GM12878 (cell line): ENCODE measurements around the gene ERCC1. TPM values are rescaled to one million over a fixed set of nuclear protein-coding genes. Genes with fewer than 3 reads are reported as not detected.

Experiments
- ATAC-seq: fragments of 200-7000 bp; cut with Tn5 transposase; 3 replicates; pipeline ENCODE4 v1.9.1; 2020; ENCODE audit warnings: mild to moderate bottlenecking, moderate library complexity
- BruUV-seq: library from RNA; stranded (reverse); fragments of 400-500 nt; replicated peaks from 2 replicates; lab custom pipeline; 2021; lab: Mats Ljungman, UMichigan
- CTCF ChIA-PET: fragments of 300-600 bp; sonication (Branson Sonifier 250); formaldehyde crosslinking; extraction: SDS; loops from one replicate; lab custom pipeline; 2021; ENCODE audit warnings: inconsistent platforms; lab: Yijun Ruan, JAX
- POLR2A ChIA-PET: fragments of 350-600 bp; formaldehyde crosslinking; extraction: SDS; loops from one replicate; lab custom pipeline; 2021; ENCODE audit warnings: inconsistent platforms; lab: Charles Lee
- RAD21 ChIA-PET: fragments of 300-600 bp; sonication (Branson Sonifier 250); formaldehyde crosslinking; loops from one replicate; lab custom pipeline; 2023; ENCODE audit warnings: antibody characterized with exemption; ENCODE audit not compliant: unreplicated experiment; lab: Charles Lee
- SMC1A ChIA-PET: fragments of 300-600 bp; sonication (Branson Sonifier 250); formaldehyde crosslinking; loops from one replicate; lab custom pipeline; 2023; ENCODE audit not compliant: unreplicated experiment, uncharacterized antibody; lab: Charles Lee
- DNase-seq: peaks from one replicate; pipeline ENCODE4 v3.0.0-alpha.2; 2011; ENCODE audit warnings: low read depth, low spot score
- FAIRE-seq: peaks from 3 replicates; lab custom pipeline; 2011; peaks lifted over from hg19 to GRCh38; lab: Jason Lieb, UNC
- H2AFZ ChIP-seq: 2 replicates; pipeline ENCODE4 v1.6.0; 2011; ENCODE audit warnings: low read depth, low read length, control low read depth; ENCODE audit not compliant: control insufficient read depth
- H3K27ac ChIP-seq: 2 replicates; pipeline ENCODE4 v1.5.1; 2011; ENCODE audit warnings: control low read depth; ENCODE audit not compliant: control insufficient read depth, insufficient read depth
- H3K27me3 ChIP-seq, 2 experiments: replicated peaks in 1 of 2; 2 replicates each; pipeline versions ENCODE4 v1.6.0 to v1.6.1; 2011; ENCODE audit warnings: low read length in 1 of 2; ENCODE audit not compliant: control insufficient read depth in 2 of 2, insufficient read depth in 2 of 2
- H3K36me3 ChIP-seq, 2 experiments: 2 replicates each; pipeline ENCODE4 v1.5.1; 2011; ENCODE audit warnings: low read length in 1 of 2; ENCODE audit not compliant: control insufficient read depth in 2 of 2, insufficient read depth in 2 of 2
- H3K4me1 ChIP-seq: 2 replicates; pipeline ENCODE4 v1.6.1; 2011; ENCODE audit warnings: mild to moderate bottlenecking, low read length, moderate library complexity, mixed read lengths; ENCODE audit not compliant: control insufficient read depth, insufficient read depth
- H3K4me2 ChIP-seq: 2 replicates; pipeline ENCODE4 v1.6.0; 2011; ENCODE audit warnings: control low read depth; ENCODE audit not compliant: control insufficient read depth, insufficient read depth
- H3K4me3 ChIP-seq: fragments of 200-600 bp; sonication (generic); 2 replicates; pipeline ENCODE4 v1.5.1; 2016
- H3K79me2 ChIP-seq: 2 replicates; pipeline ENCODE4 v1.6.0; 2011; ENCODE audit warnings: low read length; ENCODE audit not compliant: control insufficient read depth, insufficient read depth
- H3K9ac ChIP-seq: 2 replicates; pipeline ENCODE4 v1.8.0; 2011; ENCODE audit warnings: low read length, control low read depth, mixed read lengths; ENCODE audit not compliant: control insufficient read depth, insufficient read depth
- H3K9me3 ChIP-seq: replicated peaks from 3 replicates; pipeline ENCODE4 v1.5.1; 2011; ENCODE audit warnings: mild to moderate bottlenecking, low read length; ENCODE audit not compliant: control insufficient read depth, insufficient read depth
- H4K20me1 ChIP-seq: 2 replicates; pipeline ENCODE4 v1.6.0; 2011; ENCODE audit not compliant: control insufficient read depth, insufficient read depth
- BACH1 ChIP-seq: fragments of 450-650 bp; IDR thresholded peaks from 2 replicates; pipeline ENCODE4 v1.6.1; 2017; ENCODE audit warnings: mild to moderate bottlenecking, borderline replicate concordance
- BCL3 ChIP-seq: IDR thresholded peaks from 2 replicates; pipeline ENCODE4 v1.6.1; 2011; ENCODE audit warnings: borderline replicate concordance, low read depth, mild to moderate bottlenecking, moderate library complexity, low read length; ENCODE audit not compliant: insufficient read depth, poor library complexity, severe bottlenecking
- HSF1 ChIP-seq: fragments of 150-350 bp; IDR thresholded peaks from 2 replicates; pipeline ENCODE4 v1.6.1; 2014; ENCODE audit warnings: mild to moderate bottlenecking, low read depth, low read length
- SMAD5 ChIP-seq: IDR thresholded peaks from 2 replicates; pipeline ENCODE4 v1.6.1; 2016; ENCODE audit warnings: antibody characterized with exemption, low read depth
- WGBS: methylation state at CpG from one replicate; pipeline ENCODE4 v1.1.6; 2016; ENCODE audit warnings: low lambda C conversion rate; ENCODE audit not compliant: insufficient replicate concordance, insufficient coverage; ENCODE audit errors: missing lambda C conversion rate; 5-methylcytosine and 5-hydroxymethylcytosine counted together
- in situ Hi-C: fragments of 300-500 bp; cut with MboI; formaldehyde crosslinking; loops from 9 replicates; pipeline ENCODE4 v1.14.3; 2018; ENCODE audit warnings: mixed read lengths
- intact Hi-C: fragments of 100-400 bp; cut with micrococcal nuclease; formaldehyde crosslinking; loops from one replicate; pipeline ENCODE4 v1.14.2; 2022; ENCODE audit not compliant: unreplicated experiment
- polyA plus RNA-seq, 11 experiments: library from polyadenylated mRNA; depleted of rRNA in 4 of 11; unstranded in 6 of 11; stranded (reverse) in 5 of 11; fragments of >200 nt; fragmentation: Nextera tagmentation in 4 of 11; fragmentation: Illumina TruSeq in 1 of 11; extraction: Ambion mirVana in 4 of 11; extraction: Trizol in 1 of 11; gene quantifications; 1 replicate in 1 of 11; 2 replicates in 10 of 11; pipeline versions ENCODE4 v1.2.1 to v1.2.3, GENCODE V29; 2011 to 2016; ENCODE audit warnings: inconsistent platforms in 2 of 11, missing spikeins in 2 of 11, low read depth in 1 of 11
- total RNA-seq, 4 experiments: library from RNA; depleted of rRNA in 3 of 4; stranded (reverse); fragments of >200 nt in 3 of 4; fragmentation: Illumina TruSeq in 1 of 4; extraction: Trizol in 1 of 4; gene quantifications; 2 replicates each; pipeline versions ENCODE4 v1.2.1 to v1.2.3, GENCODE V29; 2013 to 2021
- TF ChIP-seq, protein P1 (sequence below): IDR thresholded peaks from 2 replicates; pipeline ENCODE4 v1.6.1; 2011; ENCODE audit warnings: borderline replicate concordance, low read depth, mild to moderate bottlenecking, moderate library complexity, mixed read lengths, low read length; ENCODE audit not compliant: insufficient read depth; ENCODE audit errors: extremely low read length
- TF ChIP-seq, protein P2 (sequence below): fragments of 450-650 bp; conservative IDR thresholded peaks from 2 replicates; pipeline ENCODE4 v1.6.1; 2017; ENCODE audit warnings: mild to moderate bottlenecking, moderate library complexity

ERCC1 gene
- total and polyA plus RNA-seq, 10 of the 15 experiments (the other 5 are each of a cell fraction or from before 2014, with no cell fraction given) = 14.7 to 104 (median 61.1) TPM

DNA sequence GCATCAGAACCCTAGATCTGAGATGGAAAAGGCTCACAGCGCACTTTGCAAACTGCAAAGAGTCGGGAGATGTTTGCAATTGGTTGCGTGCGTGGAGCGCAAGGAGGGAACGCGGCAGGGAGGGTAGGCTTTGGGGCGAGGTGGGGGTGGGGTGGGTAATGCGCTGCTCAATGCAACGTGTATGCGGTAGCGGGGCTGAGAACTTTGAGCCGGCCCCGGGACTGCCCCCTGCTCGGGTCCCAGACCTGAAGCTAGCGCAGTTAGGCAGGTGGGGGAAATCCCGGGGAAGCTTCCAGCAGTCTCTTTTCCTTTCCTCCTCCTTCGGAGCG, 45.0 kb upstream of the ERCC1 start:
- ATAC-seq (peak; percentile 47), FAIRE-seq (no peak), DNase-seq (no peak)
- ChIA-PET CTCF (interaction anchor here (1.0 to 5.2 kb wide), 11 partner anchors 9 to 66 kb away, joined by 3 to 71 read pairs (median 6); no protein-coding TSS in a partner anchor), SMC1A (interaction anchor here (1.0 to 4.8 kb wide), 7 partner anchors 9 to 64 kb away, joined by 3 to 52 read pairs (median 4); partner anchors contain the start of gene PPP1R13L), POLR2A (interaction anchor here (0.6 to 2.3 kb wide), 16 partner anchors 10 to 350 kb away, joined by 3 to 13 read pairs (median 4); partner anchors contain the start of gene QPCTL), RAD21 (interaction anchor here (1.2 to 4.3 kb wide), 7 partner anchors 9 to 173 kb away, joined by 3 to 64 read pairs (median 8); partner anchors contain the start of gene PPP1R13L)
- peak; percentile 87; the same call in 1 of the 2 replicates for TF ChIP-seq HSF1
- TF ChIP-seq SMAD5 = no peak
- TF ChIP-seq, protein P1, sequence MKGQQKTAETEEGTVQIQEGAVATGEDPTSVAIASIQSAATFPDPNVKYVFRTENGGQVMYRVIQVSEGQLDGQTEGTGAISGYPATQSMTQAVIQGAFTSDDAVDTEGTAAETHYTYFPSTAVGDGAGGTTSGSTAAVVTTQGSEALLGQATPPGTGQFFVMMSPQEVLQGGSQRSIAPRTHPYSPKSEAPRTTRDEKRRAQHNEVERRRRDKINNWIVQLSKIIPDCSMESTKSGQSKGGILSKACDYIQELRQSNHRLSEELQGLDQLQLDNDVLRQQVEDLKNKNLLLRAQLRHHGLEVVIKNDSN = no peak
- 0 out of 2 replicates have a peak, but pooled peaks have one; percentile 25 for TF ChIP-seq BACH1
- TF ChIP-seq, protein P2, sequence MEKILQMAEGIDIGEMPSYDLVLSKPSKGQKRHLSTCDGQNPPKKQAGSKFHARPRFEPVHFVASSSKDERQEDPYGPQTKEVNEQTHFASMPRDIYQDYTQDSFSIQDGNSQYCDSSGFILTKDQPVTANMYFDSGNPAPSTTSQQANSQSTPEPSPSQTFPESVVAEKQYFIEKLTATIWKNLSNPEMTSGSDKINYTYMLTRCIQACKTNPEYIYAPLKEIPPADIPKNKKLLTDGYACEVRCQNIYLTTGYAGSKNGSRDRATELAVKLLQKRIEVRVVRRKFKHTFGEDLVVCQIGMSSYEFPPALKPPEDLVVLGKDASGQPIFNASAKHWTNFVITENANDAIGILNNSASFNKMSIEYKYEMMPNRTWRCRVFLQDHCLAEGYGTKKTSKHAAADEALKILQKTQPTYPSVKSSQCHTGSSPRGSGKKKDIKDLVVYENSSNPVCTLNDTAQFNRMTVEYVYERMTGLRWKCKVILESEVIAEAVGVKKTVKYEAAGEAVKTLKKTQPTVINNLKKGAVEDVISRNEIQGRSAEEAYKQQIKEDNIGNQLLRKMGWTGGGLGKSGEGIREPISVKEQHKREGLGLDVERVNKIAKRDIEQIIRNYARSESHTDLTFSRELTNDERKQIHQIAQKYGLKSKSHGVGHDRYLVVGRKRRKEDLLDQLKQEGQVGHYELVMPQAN = peak; percentile 15
- TF ChIP-seq BCL3 = peak; percentile 12
- no peaks in the 10 kb centered on the region for H3K36me3 ChIP-seq
- H3K27me3 ChIP-seq = peaks cover 0 to 2% of the 10 kb centered on the region in 2 experiments; a peak in 2 of 4 replicates
- BruUV-seq = no TSS peak
- H3K9me3 ChIP-seq = no peaks in the 10 kb centered on the region
- H3K9ac ChIP-seq = peak overlapping the region; percentile 76
- peak overlapping the region; percentile 100 for H3K4me2 ChIP-seq
- WGBS = 3% methylated on average over 19 of the region's 19 CpGs
- in situ Hi-C loops (loop anchor here (25.0 kb wide), 1 partner anchor 1706 kb away; the partner anchor contains the start of gene SMG9), intact Hi-C loops (loop anchor here (2.0 kb wide), 1 partner anchor 18 kb away; no protein-coding TSS in a partner anchor)
- H2AFZ ChIP-seq = peak overlapping the region; percentile 96
- H3K79me2 ChIP-seq = no peaks in the 10 kb centered on the region
- peak overlapping the region; percentile 82 for H3K4me3 ChIP-seq
- H3K27ac ChIP-seq = peak overlapping the region; percentile 73
- H3K4me1 ChIP-seq = peaks cover 14% of the 10 kb centered on the region
- H4K20me1 ChIP-seq = peaks cover 3% of the 10 kb centered on the region; the same call in 1 of the 2 replicates
